ENCODE results near the gene FLYWCH2. TPM values are rescaled to one million over a fixed set of nuclear protein-coding genes. Genes with fewer than 3 reads are reported as not detected.

Gene FLYWCH2
- total RNA-seq, 1 experiment from 2014 or later, result 33.7 TPM

GRCh38 chr16:2855536-2855935 is 27.5 kb upstream of the FLYWCH2 start:
- ChIA-PET CTCF (interaction anchor here (1.2 to 3.5 kb wide), 2 partner anchors 13 to 17 kb away, joined by 3 to 12 read pairs; no protein-coding TSS in a partner anchor), RAD21 (ENCODE audit: low non-redundant PET in 1 of 2, low total read pairs in 2 of 2, uncharacterized antibody in 2 of 2, unreplicated experiment in 2 of 2) (interaction anchor here in 1 of 2 experiments (1.4 kb wide), 1 partner anchor 12 kb away, joined by 8 read pairs; no protein-coding TSS in a partner anchor), POLR2A (no interaction called here)
- no peak for TF ChIP-seq EGR1 (IDR thresholded peaks at IDR 0.05; ENCODE audit: low read depth)
- TF ChIP-seq REST (IDR thresholded peaks at IDR 0.05; ENCODE audit: low read depth), result no peak
- TF ChIP-seq JUND (IDR thresholded peaks at IDR 0.05), result no peak
- no peak for TF ChIP-seq CBX3 (IDR thresholded peaks at IDR 0.05; ENCODE audit: low read depth)
- Histone ChIP-seq H3K36me3 (ENCODE audit: control insufficient read depth in 1 of 2, insufficient read depth in 2 of 2, low read length in 2 of 2) (peaks cover 0 to 7% of the 10 kb centered on the region in 2 experiments; a peak in 1 of 4 replicates), H3K9me3 (ENCODE audit: control insufficient read depth in 1 of 2, insufficient read depth in 1 of 2, low read depth in 1 of 2, low read length in 2 of 2) (peaks cover 2 to 6% of the 10 kb centered on the region in 2 experiments; a peak in 2 of 4 replicates), H2AFZ (ENCODE audit: low read depth, low read length, poor library complexity, severe bottlenecking) (no peak overlapping the region), H3K9me2 (ENCODE audit: insufficient read depth) (no peaks in the 10 kb centered on the region), H3K4me3 (replicated peaks in 1 of 2; ENCODE audit: low read depth in 1 of 2, low read length in 2 of 2) (no peak overlapping the region), H3K9ac (ENCODE audit: low read length) (no peak overlapping the region), H3K4me1 (ENCODE audit: control insufficient read depth in 1 of 2, insufficient read depth in 2 of 2, low read length in 2 of 2) (peaks cover 18 to 49% of the 10 kb centered on the region in 2 experiments), H4K20me1 (ENCODE audit: insufficient read depth) (no peaks in the 10 kb centered on the region), H3K79me2 (ENCODE audit: insufficient read depth, low read length) (no peaks in the 10 kb centered on the region; the same call in 1 of the 2 replicates), H3K27me3 (ENCODE audit: insufficient read depth, low read length) (no peaks in the 10 kb centered on the region), H3K27ac (ENCODE audit: low read depth, low read length) (no peak overlapping the region; the same call in 1 of the 2 replicates), H3K4me2 (ENCODE audit: low read length) (no peak overlapping the region)
- no TSS peak for BruUV-seq (replicated peaks)
- ATAC-seq (no peak), DNase-seq (ENCODE audit: low read depth, low spot score) (no peak)
- intact Hi-C loops (cut with micrococcal nuclease), result no loop called here
